Measurements from ENCODE around the gene RPS6KA1. TPM values are rescaled to one million over a fixed set of nuclear protein-coding genes. Genes with fewer than 3 reads are reported as not detected.

RPS6KA1 gene
- total RNA-seq, 1 donor from 2014 or later, result 4.9 TPM

- H3K4me1 ChIP-seq, result peaks cover 24% of the 10 kb centered on the region
- no peak overlapping the region for H3K4me3 ChIP-seq
Observed at GRCh38 chr1:26541431-26541815, 11.9 kb downstream of the RPS6KA1 start.

GRCh38 chr1:26541816-26542711, 12.5 kb downstream of the RPS6KA1 start:
- H3K4me1 ChIP-seq, result peaks cover 24% of the 10 kb centered on the region
- TF ChIP-seq CTCF (IDR thresholded peaks at IDR 0.05; ENCODE audit: borderline replicate concordance), result peak; percentile 36

More at GRCh38 chr1:26541431-26541815, 11.9 kb downstream of the RPS6KA1 start:
- intact Hi-C loops (cut with micrococcal nuclease), result no loop called here
- H3K9me3 ChIP-seq (replicated peaks), result no peaks in the 10 kb centered on the region
- H3K27ac ChIP-seq (replicated peaks), result peak overlapping the region; percentile 72
- no peak for DNase-seq
- TF ChIP-seq CTCF (IDR thresholded peaks at IDR 0.05; ENCODE audit: borderline replicate concordance), result no peak
- no peaks in the 10 kb centered on the region for H3K36me3 ChIP-seq
- H3K27me3 ChIP-seq (ENCODE audit: low read depth), result no peaks in the 10 kb centered on the region

GRCh38 chr1:26542771-26543451, 13.3 kb downstream of the RPS6KA1 start:
- Histone ChIP-seq H3K27ac (replicated peaks) (peak overlapping the region; percentile 72), H3K4me1 (peaks cover 24% of the 10 kb centered on the region), H3K27me3 (ENCODE audit: low read depth) (no peaks in the 10 kb centered on the region), H3K4me3 (peak overlapping the region; percentile 25), H3K36me3 (no peaks in the 10 kb centered on the region), H3K9me3 (replicated peaks) (no peaks in the 10 kb centered on the region)
- DNase-seq, result no peak
- intact Hi-C loops (cut with micrococcal nuclease), result no loop called here
- no peak for TF ChIP-seq CTCF (IDR thresholded peaks at IDR 0.05; ENCODE audit: borderline replicate concordance)

More at GRCh38 chr1:26541816-26542711, 12.5 kb downstream of the RPS6KA1 start:
- Histone ChIP-seq H3K4me3 (peak overlapping the region; percentile 25), H3K9me3 (replicated peaks) (no peaks in the 10 kb centered on the region), H3K36me3 (no peaks in the 10 kb centered on the region), H3K27me3 (ENCODE audit: low read depth) (no peaks in the 10 kb centered on the region), H3K27ac (replicated peaks) (peak overlapping the region; percentile 72)
- DNase-seq, result peak; percentile 73
- intact Hi-C loops (cut with micrococcal nuclease), result no loop called here

GRCh38 chr1:26543462-26543861, 13.9 kb downstream of the RPS6KA1 start:
- Histone ChIP-seq H3K4me1 (peaks cover 24% of the 10 kb centered on the region), H3K36me3 (no peaks in the 10 kb centered on the region), H3K9me3 (replicated peaks) (no peaks in the 10 kb centered on the region), H3K27me3 (ENCODE audit: low read depth) (no peaks in the 10 kb centered on the region), H3K4me3 (peak overlapping the region; percentile 25), H3K27ac (replicated peaks) (peak overlapping the region; percentile 72)
- intact Hi-C loops (cut with micrococcal nuclease), result no loop called here
- DNase-seq, result no peak
- TF ChIP-seq CTCF (IDR thresholded peaks at IDR 0.05; ENCODE audit: borderline replicate concordance), result no peak

- no peak for TF ChIP-seq CTCF (IDR thresholded peaks at IDR 0.05; ENCODE audit: borderline replicate concordance)
- Histone ChIP-seq H3K27me3 (ENCODE audit: low read depth) (no peaks in the 10 kb centered on the region), H3K4me1 (peaks cover 24% of the 10 kb centered on the region), H3K9me3 (replicated peaks) (no peaks in the 10 kb centered on the region), H3K36me3 (no peaks in the 10 kb centered on the region), H3K27ac (replicated peaks) (no peak overlapping the region), H3K4me3 (peak overlapping the region; percentile 25)
- no peak for DNase-seq
- intact Hi-C loops (cut with micrococcal nuclease), result no loop called here
Observed at GRCh38 chr1:26544126-26544525, 14.6 kb downstream of the RPS6KA1 start.

Measured in left ventricle myocardium inferior (tissue), 1 donor.